ENCODE data around the gene THSD7A. TPM values are rescaled to one million over a fixed set of nuclear protein-coding genes. Genes with fewer than 3 reads are reported as not detected.

THSD7A gene
- total and polyA plus RNA-seq, 11 donors = 0.11 to 5.2 (median 1.1) TPM

GRCh38 chr7:11758627-11759111 lies 73.3 kb downstream of the THSD7A start:
- no peak for DNase-seq
- no peaks in the 10 kb centered on the region for H3K27me3 ChIP-seq
- peaks cover 0 to 4% (median 0%) of the 10 kb centered on the region in 12 donors for H3K9me3 ChIP-seq
- TF ChIP-seq CTCF (IDR thresholded peaks at IDR 0.05) (no peak), POLR2A (IDR thresholded peaks at IDR 0.05) (no peak)
- no peak for ATAC-seq
- WGBS, 4 donors = 60 to 74% (median 69%) methylated on average over 2 of the region's 2 CpGs
- intact Hi-C loops (cut with DNase I) = no loop called here
- H3K27ac ChIP-seq = no peak overlapping the region
- no peaks in the 10 kb centered on the region for H3K36me3 ChIP-seq
- H3K4me1 ChIP-seq = no peaks in the 10 kb centered on the region
- H3K4me3 ChIP-seq = no peak overlapping the region

- ATAC-seq (no peak), DNase-seq (no peak)
- 84 to 93% (median 91%) methylated on average over 1 of the region's 1 CpG for WGBS, 4 donors
- Histone ChIP-seq H3K4me3 (no peak overlapping the region), H3K4me1 (no peaks in the 10 kb centered on the region), H3K9me3 (peaks cover 0 to 4% (median 0%) of the 10 kb centered on the region in 12 donors), H3K36me3 (no peaks in the 10 kb centered on the region), H3K27ac (no peak overlapping the region), H3K27me3 (no peaks in the 10 kb centered on the region)
- intact Hi-C loops (cut with DNase I) = no loop called here
- no peak for TF ChIP-seq POLR2A (IDR thresholded peaks at IDR 0.05)
- no peak for TF ChIP-seq CTCF (IDR thresholded peaks at IDR 0.05)
Measured at GRCh38 chr7:11757153-11757552, 74.8 kb downstream of the THSD7A start.

GRCh38 chr7:11754933-11755332 lies 77.1 kb downstream of the THSD7A start:
- no peaks in the 10 kb centered on the region for H3K4me1 ChIP-seq
- H3K36me3 ChIP-seq = no peaks in the 10 kb centered on the region
- 92 to 97% (median 93%) methylated on average over 3 of the region's 3 CpGs for WGBS, 4 donors
- no peak overlapping the region for H3K4me3 ChIP-seq
- H3K9me3 ChIP-seq = peaks cover 0 to 4% (median 0%) of the 10 kb centered on the region in 12 donors
- intact Hi-C loops (cut with DNase I) = no loop called here
- TF ChIP-seq POLR2A (IDR thresholded peaks at IDR 0.05) (no peak), CTCF (IDR thresholded peaks at IDR 0.05) (no peak)
- DNase-seq (no peak), ATAC-seq (no peak)
- H3K27ac ChIP-seq = no peak overlapping the region
- no peaks in the 10 kb centered on the region for H3K27me3 ChIP-seq

- H3K9me3 ChIP-seq = peaks cover 0 to 2% (median 0%) of the 10 kb centered on the region in 12 donors
- intact Hi-C loops (cut with DNase I) = no loop called here
- no peak for ATAC-seq
- no peaks in the 10 kb centered on the region for H3K36me3 ChIP-seq
- no peak for TF ChIP-seq CTCF (IDR thresholded peaks at IDR 0.05)
- no peak for TF ChIP-seq POLR2A (IDR thresholded peaks at IDR 0.05)
- H3K27ac ChIP-seq = no peak overlapping the region
- no peaks in the 10 kb centered on the region for H3K4me1 ChIP-seq
- 76 to 80% (median 79%) methylated on average over 2 of the region's 2 CpGs for WGBS, 4 donors
- DNase-seq = no peak
- H3K4me3 ChIP-seq = no peak overlapping the region
- no peaks in the 10 kb centered on the region for H3K27me3 ChIP-seq
Measured at GRCh38 chr7:11754123-11754522, 77.9 kb downstream of the THSD7A start.

Measured in heart left ventricle (tissue), 16 donors.